ENCODE results near the gene ALPK1.

DNA sequence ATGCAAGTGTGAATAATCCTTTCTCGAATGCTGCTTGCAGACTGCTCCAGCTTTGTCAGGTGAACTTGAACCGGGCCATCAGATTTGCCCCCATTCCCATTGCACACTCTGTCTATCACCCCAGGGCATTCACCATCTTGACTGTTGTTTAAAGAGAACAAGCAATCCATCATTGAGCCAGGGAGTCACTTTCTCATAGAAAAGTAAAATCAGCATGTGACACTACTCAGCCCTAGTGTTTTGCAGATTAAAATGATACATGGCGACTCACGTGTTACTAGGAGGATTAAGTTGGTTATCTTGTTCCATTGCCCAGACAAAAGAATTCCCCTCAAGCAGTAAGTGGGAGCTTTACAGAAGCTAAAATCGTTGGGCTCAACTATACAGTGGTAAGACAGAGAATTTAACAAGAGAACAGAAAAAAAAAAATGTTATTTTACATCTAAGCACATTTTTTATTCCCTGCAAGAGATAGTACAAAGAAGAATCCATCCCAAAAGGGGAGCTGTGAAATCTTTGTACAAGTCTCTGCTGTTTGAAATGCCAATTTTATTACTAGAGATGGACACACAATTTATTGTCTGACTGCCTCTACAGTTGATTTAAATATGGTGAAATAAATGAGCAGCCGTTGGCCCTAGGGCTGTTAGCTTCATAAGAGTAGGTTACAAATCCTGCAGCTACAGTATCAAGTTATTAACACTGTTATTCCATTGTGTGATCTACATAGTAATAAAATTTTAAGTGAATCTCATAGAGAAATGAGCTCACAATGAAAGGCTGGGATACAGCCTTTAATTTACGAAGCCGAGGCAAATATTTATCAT is 151.3 kb downstream of the ALPK1 start:
- TF ChIP-seq, protein P1, sequence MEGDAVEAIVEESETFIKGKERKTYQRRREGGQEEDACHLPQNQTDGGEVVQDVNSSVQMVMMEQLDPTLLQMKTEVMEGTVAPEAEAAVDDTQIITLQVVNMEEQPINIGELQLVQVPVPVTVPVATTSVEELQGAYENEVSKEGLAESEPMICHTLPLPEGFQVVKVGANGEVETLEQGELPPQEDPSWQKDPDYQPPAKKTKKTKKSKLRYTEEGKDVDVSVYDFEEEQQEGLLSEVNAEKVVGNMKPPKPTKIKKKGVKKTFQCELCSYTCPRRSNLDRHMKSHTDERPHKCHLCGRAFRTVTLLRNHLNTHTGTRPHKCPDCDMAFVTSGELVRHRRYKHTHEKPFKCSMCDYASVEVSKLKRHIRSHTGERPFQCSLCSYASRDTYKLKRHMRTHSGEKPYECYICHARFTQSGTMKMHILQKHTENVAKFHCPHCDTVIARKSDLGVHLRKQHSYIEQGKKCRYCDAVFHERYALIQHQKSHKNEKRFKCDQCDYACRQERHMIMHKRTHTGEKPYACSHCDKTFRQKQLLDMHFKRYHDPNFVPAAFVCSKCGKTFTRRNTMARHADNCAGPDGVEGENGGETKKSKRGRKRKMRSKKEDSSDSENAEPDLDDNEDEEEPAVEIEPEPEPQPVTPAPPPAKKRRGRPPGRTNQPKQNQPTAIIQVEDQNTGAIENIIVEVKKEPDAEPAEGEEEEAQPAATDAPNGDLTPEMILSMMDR (IDR thresholded peaks at IDR 0.05): no peak
- TF ChIP-seq POLR2A (IDR thresholded peaks at IDR 0.05; ENCODE audit: low read depth): no peak
- TF ChIP-seq EP300 (IDR thresholded peaks at IDR 0.05): no peak
- no peak for TF ChIP-seq POLR2AphosphoS5 (IDR thresholded peaks at IDR 0.05)

All from esophagus muscularis mucosa (tissue), 4 donors.